OCI-LY3 (cell line): ENCODE measurements around the gene LMBR1.

Experiments used
- CTCF ChIP-seq: fragments of 200-600, 300-600 bp; sonication (generic); IDR thresholded peaks from 2 replicates; pipeline ENCODE4 v1.5.1; 2014; ENCODE audit warnings: antibody characterized with exemption, low read length, low read depth
- EZH2phosphoT487 ChIP-seq: fragments of 200-600 bp; shearing (Covaris generic); IDR thresholded peaks from 2 replicates; pipeline ENCODE4 v1.6.1; 2018; ENCODE audit warnings: antibody characterized with exemption, mixed run types, low read depth

GRCh38 chr7:156792611-156793010 is 100.4 kb downstream of the LMBR1 start:
- TF ChIP-seq CTCF = no peak
- TF ChIP-seq EZH2phosphoT487 = no peak
